SU-DHL-6 (cell line): Measurements from ENCODE around the gene EFS.

ENCODE experiments used
- H2AFZ ChIP-seq: fragments of 200-600 bp; sonication (generic); 2 replicates; pipeline ENCODE4 v1.6.1; 2014; ENCODE audit warnings: low read depth, mild to moderate bottlenecking, moderate library complexity, mixed read lengths, antibody characterized with exemption, low read length; ENCODE audit not compliant: severe bottlenecking
- H3F3A ChIP-seq: fragments of 200-600 bp; shearing (Covaris generic); 2 replicates; pipeline ENCODE4 v1.6.0; 2016; ENCODE audit warnings: antibody characterized with exemption, mild to moderate bottlenecking; ENCODE audit not compliant: insufficient read depth
- H3K27ac ChIP-seq: fragments of 200-600 bp; sonication (generic); 2 replicates; pipeline ENCODE4 v1.5.1; 2016; ENCODE audit warnings: low read depth, mild to moderate bottlenecking, low read length, moderate library complexity, mixed read lengths
- H3K27me3 ChIP-seq: fragments of 200-600 bp; sonication (generic), shearing (Covaris generic); 2 replicates; pipeline ENCODE4 v1.6.0; 2014; ENCODE audit warnings: mild to moderate bottlenecking, low read length
- H3K36me3 ChIP-seq: fragments of 200-600 bp; sonication (generic); 2 replicates; pipeline ENCODE4 v1.6.1; 2014; ENCODE audit warnings: mild to moderate bottlenecking, low read length, mixed read lengths
- H3K4me2 ChIP-seq: fragments of 300-600, 200-600 bp; shearing (Covaris generic), sonication (generic); 2 replicates; pipeline ENCODE4 v1.6.0; 2014; ENCODE audit warnings: low read length, low read depth, mild to moderate bottlenecking; ENCODE audit not compliant: poor library complexity, severe bottlenecking
- H3K4me3 ChIP-seq: fragments of 200-600 bp; sonication (generic); 2 replicates; pipeline ENCODE4 v1.5.1; 2014; ENCODE audit warnings: antibody characterized with exemption, low read length, mild to moderate bottlenecking, mixed read lengths; ENCODE audit not compliant: insufficient read depth, poor library complexity, severe bottlenecking
- H3K79me2 ChIP-seq: fragments of 200-600 bp; sonication (generic); 2 replicates; pipeline ENCODE4 v1.6.1; 2014; ENCODE audit warnings: mild to moderate bottlenecking, low read length, moderate library complexity; ENCODE audit not compliant: insufficient read depth
- H3K9ac ChIP-seq: fragments of 200-600 bp; sonication (generic); 2 replicates; pipeline ENCODE4 v1.7.0; 2014; ENCODE audit warnings: mild to moderate bottlenecking, low read length
- H3K9me2 ChIP-seq: fragments of 200-600 bp; sonication (generic); replicated peaks from 2 replicates; pipeline ENCODE4 v1.6.1; 2014; ENCODE audit warnings: low read length; ENCODE audit not compliant: insufficient read depth
- H3K9me3 ChIP-seq: fragments of 200-600 bp; sonication (generic); 2 replicates; pipeline ENCODE4 v1.6.1; 2014; ENCODE audit warnings: low read length, mixed read lengths; ENCODE audit not compliant: insufficient read depth
- H4K20me1 ChIP-seq: fragments of 200-600 bp; sonication (generic); 2 replicates; pipeline ENCODE4 v1.6.1; 2014; ENCODE audit warnings: low read depth, mild to moderate bottlenecking, antibody characterized with exemption, low read length, moderate library complexity, mixed read lengths
- CTCF ChIP-seq: fragments of 200-600 bp; sonication (generic); IDR thresholded peaks from one replicate; pipeline ENCODE4 v1.5.1; 2017; ENCODE audit warnings: antibody characterized with exemption, mild to moderate bottlenecking, low read length, moderate library complexity; ENCODE audit not compliant: insufficient read depth, poor library complexity, severe bottlenecking
- EZH2phosphoT487 ChIP-seq: fragments of 200-600 bp; sonication (generic), shearing (Covaris generic); conservative IDR thresholded peaks from 2 replicates; pipeline ENCODE4 v1.6.1; 2018; ENCODE audit warnings: mild to moderate bottlenecking, antibody characterized with exemption, low read length, moderate library complexity, mixed read lengths

EFS gene

GRCh38 chr14:23359722-23360447 lies 5.1 kb downstream of the EFS start:
- Histone ChIP-seq H3K27ac (no peak overlapping the region), H3K9me3 (no peaks in the 10 kb centered on the region), H3K9me2 (no peaks in the 10 kb centered on the region), H3K9ac (no peak overlapping the region), H3F3A (no peaks in the 10 kb centered on the region), H3K4me2 (no peak overlapping the region), H4K20me1 (no peaks in the 10 kb centered on the region), H2AFZ (no peak overlapping the region), H3K79me2 (no peaks in the 10 kb centered on the region), H3K36me3 (no peaks in the 10 kb centered on the region), H3K27me3 (no peaks in the 10 kb centered on the region), H3K4me3 (no peak overlapping the region)
- no peak for TF ChIP-seq EZH2phosphoT487
- no peak for TF ChIP-seq CTCF

GRCh38 chr14:23359167-23359626 lies 5.8 kb downstream of the EFS start:
- Histone ChIP-seq H3K36me3 (no peaks in the 10 kb centered on the region), H3K4me3 (no peak overlapping the region), H3K27me3 (no peaks in the 10 kb centered on the region), H3K9me2 (no peaks in the 10 kb centered on the region), H3K79me2 (no peaks in the 10 kb centered on the region), H3K27ac (no peak overlapping the region), H3F3A (no peaks in the 10 kb centered on the region), H3K9ac (no peak overlapping the region), H3K4me2 (no peak overlapping the region), H4K20me1 (no peaks in the 10 kb centered on the region), H2AFZ (no peak overlapping the region), H3K9me3 (no peaks in the 10 kb centered on the region)
- no peak for TF ChIP-seq EZH2phosphoT487
- TF ChIP-seq CTCF, result no peak

GRCh38 chr14:23358553-23359166 lies 6.3 kb downstream of the EFS start:
- Histone ChIP-seq H3K27me3 (no peaks in the 10 kb centered on the region), H2AFZ (no peak overlapping the region), H3K27ac (no peak overlapping the region), H3F3A (no peaks in the 10 kb centered on the region), H3K9ac (no peak overlapping the region), H3K9me2 (no peaks in the 10 kb centered on the region), H3K79me2 (no peaks in the 10 kb centered on the region), H3K4me3 (no peak overlapping the region), H3K9me3 (no peaks in the 10 kb centered on the region), H4K20me1 (no peaks in the 10 kb centered on the region), H3K36me3 (no peaks in the 10 kb centered on the region), H3K4me2 (no peak overlapping the region)
- TF ChIP-seq CTCF (no peak), EZH2phosphoT487 (no peak)
